ENCODE results near the gene EPAS1. TPM values are rescaled to one million over a fixed set of nuclear protein-coding genes. Genes with fewer than 3 reads are reported as not detected.

Gene EPAS1
- total and polyA plus RNA-seq, 2 of the 13 experiments (the other 11 are each of a cell fraction or from before 2014, with no cell fraction given) = 47.1 to 182 TPM

- peak; percentile 64 for TF ChIP-seq AHDC1 (CRISPR knock-in tag; IDR thresholded peaks at IDR 0.05; ENCODE audit: borderline replicate concordance)
- no peak for TF ChIP-seq SRF (IDR thresholded peaks at IDR 0.05; ENCODE audit: low read depth, low read length)
- no peak for TF ChIP-seq ZKSCAN8 (CRISPR knock-in tag; IDR thresholded peaks at IDR 0.05; ENCODE audit: borderline replicate concordance)
- TF ChIP-seq CHD2 (IDR thresholded peaks at IDR 0.05; ENCODE audit: low read depth, low read length) = no peak
- no peak for TF ChIP-seq CERS6 (CRISPR knock-in tag; IDR thresholded peaks at IDR 0.05)
- peak; percentile 45; the same call in 1 of the 2 replicates for TF ChIP-seq ZNF614 (CRISPR knock-in tag; IDR thresholded peaks at IDR 0.05; ENCODE audit: borderline replicate concordance)
- no peak for TF ChIP-seq CCAR2 (optimal IDR thresholded peaks at IDR 0.05; ENCODE audit: low read depth, low read length)
- no peak for TF ChIP-seq TOPORS (CRISPR knock-in tag; IDR thresholded peaks at IDR 0.05)
- TF ChIP-seq TP53 (CRISPR knock-in tag; conservative IDR thresholded peaks at IDR 0.05) = no peak
- 0 out of 2 replicates have a peak, but pooled peaks have one; percentile 42 for TF ChIP-seq ZKSCAN5 (CRISPR knock-in tag; IDR thresholded peaks at IDR 0.05)
- no peak for TF ChIP-seq SYNCRIP (IDR thresholded peaks at IDR 0.05; ENCODE audit: insufficient read depth, low read depth, low read length)
- no peak for TF ChIP-seq SATB2 (CRISPR knock-in tag; IDR thresholded peaks at IDR 0.05)
- TF ChIP-seq FUBP1 (CRISPR knock-in tag; IDR thresholded peaks at IDR 0.05; ENCODE audit: borderline replicate concordance) = no peak
- no peak for TF ChIP-seq ARID5B (CRISPR knock-in tag; IDR thresholded peaks at IDR 0.05)
- TF ChIP-seq ZNF180 (CRISPR knock-in tag; IDR thresholded peaks at IDR 0.05; ENCODE audit: borderline replicate concordance, low read depth) = no peak
Measured at GRCh38 chr2:46298522-46299353, 1.5 kb downstream of the EPAS1 start (continued).
